K562 (cell line): Measurements from ENCODE around the gene MCAT. TPM values are rescaled to one million over a fixed set of nuclear protein-coding genes. Genes with fewer than 3 reads are reported as not detected.
A peak's percentile ranks its signal among the peaks of the same experiment; 100 is the strongest.

Source experiments
- ATAC-seq: fragments of 200-7000 bp; cut with Tn5 transposase; 3 replicates; pipeline ENCODE4 v1.9.1; 2020; ENCODE audit warnings: moderate library complexity
- BruUV-seq: library from RNA; stranded (reverse); fragments of 400-500 nt; replicated peaks from 2 replicates; lab custom pipeline; 2021; lab: Mats Ljungman, UMichigan
- CTCF ChIA-PET: fragments of 300-600 bp; formaldehyde crosslinking; extraction: SDS; loops from one replicate; lab custom pipeline; 2021; ENCODE audit warnings: low intra/inter-chr PET ratio; lab: Yijun Ruan, JAX
- POLR2A ChIA-PET: fragments of 300-600, 350-650 bp; sonication (Branson Sonifier 250); formaldehyde crosslinking; extraction: SDS; loops from one replicate; lab custom pipeline; 2021; ENCODE audit warnings: antibody characterized with exemption, inconsistent platforms; lab: Yijun Ruan, JAX
- DNase-seq, 4 experiments: peaks; one replicate each; pipeline versions ENCODE4 v3.0.0 to v3.0.0-alpha.2; 2011 to 2018; ENCODE audit warnings: low spot score in 3 of 4, mixed read lengths in 3 of 4; ENCODE audit errors: extremely low read depth in 1 of 4
- FAIRE-seq: peaks from 2 replicates; lab custom pipeline; 2011; peaks lifted over from hg19 to GRCh38; lab: Jason Lieb, UNC
- H2AFZ ChIP-seq: 2 replicates; pipeline ENCODE4 v1.6.0; 2011; ENCODE audit warnings: low read depth, low read length, control low read depth, inconsistent platforms
- H3K27ac ChIP-seq: fragments of 200-600 bp; 3 replicates; pipeline ENCODE4 v1.8.0; 2011; ENCODE audit warnings: low read depth, mild to moderate bottlenecking, control low read depth, inconsistent platforms, low read length, moderate library complexity, mixed read lengths; ENCODE audit errors: extremely low read depth
- H3K27me3 ChIP-seq, 2 experiments: fragments of 300-600 bp in 1 of 2; 2 replicates in 1 of 2; 3 replicates in 1 of 2; pipeline versions ENCODE4 v1.6.0 to v1.8.0; 2011; ENCODE audit warnings: inconsistent platforms in 2 of 2, low read length in 2 of 2, mild to moderate bottlenecking in 1 of 2, mixed read lengths in 1 of 2, moderate library complexity in 1 of 2; ENCODE audit not compliant: control insufficient read depth in 2 of 2, insufficient read depth in 2 of 2
- H3K36me3 ChIP-seq: fragments of 300-600 bp; 3 replicates; pipeline ENCODE4 v1.8.0; 2011; ENCODE audit warnings: mild to moderate bottlenecking, low read length, inconsistent platforms; ENCODE audit not compliant: control insufficient read depth, insufficient read depth
- H3K4me1 ChIP-seq, 2 experiments: fragments of 200-600 bp in 1 of 2; replicated peaks in 1 of 2; 2 replicates in 1 of 2; 3 replicates in 1 of 2; pipeline versions ENCODE4 v1.5.1 to v1.8.0; 2011; ENCODE audit warnings: inconsistent platforms in 2 of 2, low read length in 2 of 2, mild to moderate bottlenecking in 1 of 2, mixed read lengths in 1 of 2, moderate library complexity in 1 of 2; ENCODE audit not compliant: control insufficient read depth in 2 of 2, insufficient read depth in 2 of 2
- H3K4me2 ChIP-seq: 2 replicates; pipeline ENCODE4 v1.6.1; 2011; ENCODE audit warnings: low read length, control low read depth, inconsistent platforms, mixed read lengths; ENCODE audit not compliant: insufficient read depth
- H3K4me3 ChIP-seq: fragments of 200-600 bp; sonication (generic), shearing (Covaris generic); 2 replicates; pipeline ENCODE4 v1.5.1; 2016; ENCODE audit warnings: control low read depth, inconsistent platforms
- H3K79me2 ChIP-seq: fragments of 200-600 bp; 3 replicates; pipeline ENCODE4 v1.8.0; 2011; ENCODE audit warnings: low read length, inconsistent platforms; ENCODE audit not compliant: control insufficient read depth, insufficient read depth
- H3K9ac ChIP-seq, 2 experiments: 2 replicates each; pipeline versions ENCODE4 v1.6.0 to v1.6.1; 2011; ENCODE audit warnings: low read depth in 2 of 2, low read length in 2 of 2, control low read depth in 1 of 2, inconsistent platforms in 1 of 2, mild to moderate bottlenecking in 1 of 2, mixed read lengths in 1 of 2; ENCODE audit not compliant: insufficient read depth in 1 of 2
- H3K9me1 ChIP-seq: one replicate; pipeline ENCODE4 v1.6.0; 2011; ENCODE audit warnings: inconsistent platforms, mild to moderate bottlenecking, low read length, moderate library complexity; ENCODE audit not compliant: control insufficient read depth, insufficient read depth
- H3K9me3 ChIP-seq: replicated peaks from 2 replicates; pipeline ENCODE4 v1.5.1; 2011; ENCODE audit warnings: low read depth, low read length, inconsistent platforms; ENCODE audit not compliant: control insufficient read depth, insufficient read depth
- H4K20me1 ChIP-seq: replicated peaks from 2 replicates; pipeline ENCODE4 v1.6.1; 2011; ENCODE audit warnings: low read length, inconsistent platforms, mixed read lengths; ENCODE audit not compliant: control insufficient read depth, insufficient read depth
- CTBP1 ChIP-seq: fragments of 450-650 bp; IDR thresholded peaks from 2 replicates; pipeline ENCODE4 v1.6.1; 2016; ENCODE audit warnings: borderline replicate concordance
- POLR2G ChIP-seq: fragments of 200-400 bp; formaldehyde crosslinking; IDR thresholded peaks from 2 replicates; pipeline ENCODE4 v1.6.1; 2017; ENCODE audit warnings: low read depth, mild to moderate bottlenecking, antibody characterized with exemption, low read length, moderate library complexity
- SMAD3 ChIP-seq: fragments of 450-650 bp; formaldehyde crosslinking; conservative IDR thresholded peaks from 2 replicates; pipeline ENCODE4 v1.4.0; 2020; ENCODE audit warnings: mild to moderate bottlenecking
- ZKSCAN1 ChIP-seq: fragments of 150-350 bp; IDR thresholded peaks from 2 replicates; pipeline ENCODE4 v1.6.1; 2016; ENCODE audit warnings: low read depth, low read length
- ZNF217 ChIP-seq: sonication (generic); formaldehyde crosslinking; IDR thresholded peaks from 2 replicates; pipeline ENCODE4 v1.8.0; 2022; ENCODE audit warnings: mild to moderate bottlenecking, missing genetic modification reagents
- WGBS: fragments of 100-300 bp; shearing (Covaris generic); methylation state at CpG from one replicate; pipeline ENCODE4 v1.1.6; 2016; ENCODE audit warnings: low coverage, mixed read lengths; ENCODE audit not compliant: insufficient coverage; ENCODE audit errors: missing lambda C conversion rate; 5-methylcytosine and 5-hydroxymethylcytosine counted together
- in situ Hi-C: fragments of 300-500 bp; cut with MboI; formaldehyde crosslinking; loops from 4 replicates; pipeline ENCODE4 v1.15.0; 2018; ENCODE audit warnings: inconsistent platforms, mixed read lengths
- intact Hi-C: fragments of 100-400 bp; cut with micrococcal nuclease; formaldehyde crosslinking; loops from 2 replicates; pipeline ENCODE4 v1.14.2; 2022
- polyA plus RNA-seq, 8 experiments: library from polyadenylated mRNA; depleted of rRNA in 4 of 8; stranded (reverse) in 5 of 8; unstranded in 3 of 8; fragments of >200 nt; fragmentation: Nextera tagmentation in 2 of 8; fragmentation: Illumina TruSeq in 1 of 8; extraction: Ambion mirVana in 2 of 8; extraction: Trizol in 1 of 8; gene quantifications; 2 replicates each; pipeline versions ENCODE4 v1.2.1 to v1.2.3, GENCODE V29; 2011 to 2014; ENCODE audit warnings: inconsistent platforms in 1 of 8, missing spikeins in 1 of 8
- total RNA-seq, 7 experiments: library from RNA; depleted of rRNA in 6 of 7; stranded (reverse); fragments of >200 nt in 6 of 7; fragmentation: Illumina TruSeq in 2 of 7; extraction: Trizol in 2 of 7; gene quantifications; 2 replicates each; pipeline versions ENCODE4 v1.2.1 to v1.2.3, GENCODE V29; 2011 to 2021; ENCODE audit warnings: low replicate concordance in 1 of 7
- TF ChIP-seq, protein P1 (sequence below): IDR thresholded peaks from 3 replicates; pipeline ENCODE4 v1.6.1; 2011; ENCODE audit warnings: borderline replicate concordance, mild to moderate bottlenecking, moderate library complexity; ENCODE audit not compliant: insufficient read length; ENCODE audit errors: extremely low read depth
- TF ChIP-seq, protein P2 (sequence below): fragments of 250-450 bp; sonication (Bioruptor Pico); IDR thresholded peaks from 2 replicates; pipeline ENCODE4 v1.4.0; 2020
- TF ChIP-seq, protein P3 (sequence below), 3 experiments: fragments of 200-800 bp in 1 of 3; sonication (Bioruptor generic) in 1 of 3; sonication (generic) in 1 of 3; formaldehyde crosslinking in 1 of 3; IDR thresholded peaks; 2 replicates each; pipeline versions ENCODE4 v1.6.1 to v1.8.0; 2016 to 2022; ENCODE audit warnings: mild to moderate bottlenecking in 2 of 3, missing compliant biosample characterization in 2 of 3, missing genetic modification characterization in 2 of 3, missing genetic modification reagents in 1 of 3
- TF ChIP-seq, protein P4 (sequence below): sonication (generic); formaldehyde crosslinking; IDR thresholded peaks from 2 replicates; pipeline ENCODE4 v1.8.1; 2023; ENCODE audit warnings: mild to moderate bottlenecking, missing genetic modification reagents

The MCAT gene
- total and polyA plus RNA-seq, 9 of the 15 experiments (the other 6 are each of a cell fraction or from before 2014, with no cell fraction given), result 3.3 to 27.8 (median 13.9) TPM

DNA sequence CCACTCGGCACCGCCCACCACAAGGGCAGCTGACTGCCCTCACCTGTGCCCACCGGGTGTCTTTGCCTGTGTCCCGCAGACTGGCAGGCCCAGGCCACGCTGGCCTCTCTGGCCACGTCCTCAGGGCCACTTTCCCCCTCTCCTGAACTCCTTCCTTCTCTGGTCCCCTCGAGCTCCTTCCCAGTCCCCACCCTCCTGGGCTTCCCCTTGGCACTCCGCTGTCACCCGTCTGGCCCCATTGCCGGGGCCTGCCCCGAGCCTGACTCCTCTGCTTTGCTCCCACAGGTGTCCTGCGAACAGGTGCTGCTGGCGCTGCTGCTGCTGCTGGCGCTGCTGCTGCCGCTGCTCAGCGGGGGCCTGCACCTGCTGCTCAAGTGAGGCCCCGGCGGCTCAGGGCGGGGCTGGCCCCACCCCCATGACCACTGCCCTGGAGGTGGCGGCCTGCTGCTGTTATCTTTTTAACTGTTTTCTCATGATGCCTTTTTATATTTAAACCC, 14.2 kb downstream of the MCAT start (continued):
- TF ChIP-seq, protein P1, sequence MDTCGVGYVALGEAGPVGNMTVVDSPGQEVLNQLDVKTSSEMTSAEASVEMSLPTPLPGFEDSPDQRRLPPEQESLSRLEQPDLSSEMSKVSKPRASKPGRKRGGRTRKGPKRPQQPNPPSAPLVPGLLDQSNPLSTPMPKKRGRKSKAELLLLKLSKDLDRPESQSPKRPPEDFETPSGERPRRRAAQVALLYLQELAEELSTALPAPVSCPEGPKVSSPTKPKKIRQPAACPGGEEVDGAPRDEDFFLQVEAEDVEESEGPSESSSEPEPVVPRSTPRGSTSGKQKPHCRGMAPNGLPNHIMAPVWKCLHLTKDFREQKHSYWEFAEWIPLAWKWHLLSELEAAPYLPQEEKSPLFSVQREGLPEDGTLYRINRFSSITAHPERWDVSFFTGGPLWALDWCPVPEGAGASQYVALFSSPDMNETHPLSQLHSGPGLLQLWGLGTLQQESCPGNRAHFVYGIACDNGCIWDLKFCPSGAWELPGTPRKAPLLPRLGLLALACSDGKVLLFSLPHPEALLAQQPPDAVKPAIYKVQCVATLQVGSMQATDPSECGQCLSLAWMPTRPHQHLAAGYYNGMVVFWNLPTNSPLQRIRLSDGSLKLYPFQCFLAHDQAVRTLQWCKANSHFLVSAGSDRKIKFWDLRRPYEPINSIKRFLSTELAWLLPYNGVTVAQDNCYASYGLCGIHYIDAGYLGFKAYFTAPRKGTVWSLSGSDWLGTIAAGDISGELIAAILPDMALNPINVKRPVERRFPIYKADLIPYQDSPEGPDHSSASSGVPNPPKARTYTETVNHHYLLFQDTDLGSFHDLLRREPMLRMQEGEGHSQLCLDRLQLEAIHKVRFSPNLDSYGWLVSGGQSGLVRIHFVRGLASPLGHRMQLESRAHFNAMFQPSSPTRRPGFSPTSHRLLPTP, result no peak
- TF ChIP-seq SMAD3 (CRISPR knock-in tag) (no peak), ZKSCAN1 (no peak), CTBP1 (0 out of 2 replicates have a peak, but pooled peaks have one; percentile 18), ZNF217 (no peak)
- TF ChIP-seq, all 486 proteins: peak for 10

DNA sequence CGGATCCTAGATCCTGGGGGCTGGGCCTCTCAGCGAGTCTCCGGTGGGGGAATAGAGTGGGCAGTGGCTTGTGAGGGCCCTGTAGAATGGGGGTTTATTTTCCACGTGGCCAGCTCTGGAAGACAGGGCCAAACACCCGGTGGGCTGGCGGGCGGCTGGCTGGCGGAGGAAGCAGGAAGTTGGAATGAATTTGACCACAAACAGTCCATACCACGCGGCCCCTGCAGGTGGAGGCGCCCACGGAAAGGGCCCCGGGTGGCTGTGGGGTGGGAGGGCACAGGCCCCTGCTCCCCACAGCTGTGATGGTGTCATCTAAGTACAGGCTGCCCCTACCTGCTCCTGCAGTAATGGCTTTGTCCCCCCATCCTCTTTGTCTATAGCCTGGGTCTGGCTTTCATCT, 15.1 kb downstream of the MCAT start:
- ATAC-seq (no peak), FAIRE-seq (no peak), DNase-seq (no peak)
- intact Hi-C loops (no loop called here), in situ Hi-C loops (no loop called here)
- no peaks in the 10 kb centered on the region for H3K27me3 ChIP-seq
- no peaks in the 10 kb centered on the region for H3K9me1 ChIP-seq
- TF ChIP-seq, protein P2, sequence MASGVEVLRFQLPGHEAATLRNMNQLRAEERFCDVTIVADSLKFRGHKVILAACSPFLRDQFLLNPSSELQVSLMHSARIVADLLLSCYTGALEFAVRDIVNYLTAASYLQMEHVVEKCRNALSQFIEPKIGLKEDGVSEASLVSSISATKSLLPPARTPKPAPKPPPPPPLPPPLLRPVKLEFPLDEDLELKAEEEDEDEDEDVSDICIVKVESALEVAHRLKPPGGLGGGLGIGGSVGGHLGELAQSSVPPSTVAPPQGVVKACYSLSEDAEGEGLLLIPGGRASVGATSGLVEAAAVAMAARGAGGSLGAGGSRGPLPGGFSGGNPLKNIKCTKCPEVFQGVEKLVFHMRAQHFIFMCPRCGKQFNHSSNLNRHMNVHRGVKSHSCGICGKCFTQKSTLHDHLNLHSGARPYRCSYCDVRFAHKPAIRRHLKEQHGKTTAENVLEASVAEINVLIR, result no peak
- TF ChIP-seq, protein P3, sequence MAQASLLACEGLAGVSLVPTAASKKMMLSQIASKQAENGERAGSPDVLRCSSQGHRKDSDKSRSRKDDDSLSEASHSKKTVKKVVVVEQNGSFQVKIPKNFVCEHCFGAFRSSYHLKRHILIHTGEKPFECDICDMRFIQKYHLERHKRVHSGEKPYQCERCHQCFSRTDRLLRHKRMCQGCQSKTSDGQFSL (CRISPR knock-in tag; IDR thresholded peaks at IDR 0.05), result 0 out of 2 replicates have a peak, but pooled peaks have one; percentile 19
- TF ChIP-seq, protein P3 (tag; IDR thresholded peaks at IDR 0.05), result no peak
- peak; percentile 11; the same call in 1 of the 2 replicates for TF ChIP-seq POLR2G
- TF ChIP-seq, protein P4, sequence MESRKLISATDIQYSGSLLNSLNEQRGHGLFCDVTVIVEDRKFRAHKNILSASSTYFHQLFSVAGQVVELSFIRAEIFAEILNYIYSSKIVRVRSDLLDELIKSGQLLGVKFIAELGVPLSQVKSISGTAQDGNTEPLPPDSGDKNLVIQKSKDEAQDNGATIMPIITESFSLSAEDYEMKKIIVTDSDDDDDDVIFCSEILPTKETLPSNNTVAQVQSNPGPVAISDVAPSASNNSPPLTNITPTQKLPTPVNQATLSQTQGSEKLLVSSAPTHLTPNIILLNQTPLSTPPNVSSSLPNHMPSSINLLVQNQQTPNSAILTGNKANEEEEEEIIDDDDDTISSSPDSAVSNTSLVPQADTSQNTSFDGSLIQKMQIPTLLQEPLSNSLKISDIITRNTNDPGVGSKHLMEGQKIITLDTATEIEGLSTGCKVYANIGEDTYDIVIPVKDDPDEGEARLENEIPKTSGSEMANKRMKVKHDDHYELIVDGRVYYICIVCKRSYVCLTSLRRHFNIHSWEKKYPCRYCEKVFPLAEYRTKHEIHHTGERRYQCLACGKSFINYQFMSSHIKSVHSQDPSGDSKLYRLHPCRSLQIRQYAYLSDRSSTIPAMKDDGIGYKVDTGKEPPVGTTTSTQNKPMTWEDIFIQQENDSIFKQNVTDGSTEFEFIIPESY (CRISPR knock-in tag), result peak; percentile 91
- no peaks in the 10 kb centered on the region for H3K79me2 ChIP-seq
- H3K9me3 ChIP-seq, result no peaks in the 10 kb centered on the region
- no peaks in the 10 kb centered on the region for H4K20me1 ChIP-seq
- BruUV-seq, result no TSS peak
- no peak overlapping the region for H3K4me3 ChIP-seq
- peaks cover 13% of the 10 kb centered on the region; the same call in 1 of the 3 replicates for H3K36me3 ChIP-seq
- ChIA-PET CTCF (no interaction called here), POLR2A (no interaction called here)
- 64% methylated on average over 8 of the region's 13 CpGs for WGBS
- no peak overlapping the region for H2AFZ ChIP-seq
- no peak overlapping the region for H3K4me2 ChIP-seq
- H3K9ac ChIP-seq, result no peak overlapping the region
- peaks cover 8 to 41% of the 10 kb centered on the region in 2 experiments; a peak in 4 of 5 replicates for H3K4me1 ChIP-seq
- no peak overlapping the region for H3K27ac ChIP-seq
